Raji (cell line): Measurements from ENCODE around the gene CEP170B.
A peak's percentile ranks its signal among the peaks of the same experiment; 100 is the strongest.

ENCODE experiments used
- POLR2A ChIP-seq: IDR thresholded peaks from 2 replicates; pipeline ENCODE4 v1.6.1; 2011; ENCODE audit warnings: low read depth, low read length, control low read depth; ENCODE audit not compliant: insufficient read depth

The CEP170B gene

GRCh38 chr14:104935026-104935650 is 70.1 kb downstream of the CEP170B start:
- TF ChIP-seq POLR2A, result no peak

GRCh38 chr14:104935955-104936354 is 70.9 kb downstream of the CEP170B start:
- no peak for TF ChIP-seq POLR2A

GRCh38 chr14:104936361-104937155 is 71.5 kb downstream of the CEP170B start:
- no peak for TF ChIP-seq POLR2A

GRCh38 chr14:104937161-104937560 is 72.1 kb downstream of the CEP170B start:
- peak; percentile 19; the same call in 1 of the 2 replicates for TF ChIP-seq POLR2A

GRCh38 chr14:104937694-104938365 is 72.8 kb downstream of the CEP170B start:
- TF ChIP-seq POLR2A, result no peak

- TF ChIP-seq POLR2A, result no peak
Measured at GRCh38 chr14:104938436-104938835, 73.4 kb downstream of the CEP170B start.

GRCh38 chr14:104938960-104939359 is 73.9 kb downstream of the CEP170B start:
- TF ChIP-seq POLR2A, result no peak

GRCh38 chr14:104939666-104940410 is 74.8 kb downstream of the CEP170B start:
- no peak for TF ChIP-seq POLR2A

GRCh38 chr14:104940526-104941150 is 75.6 kb downstream of the CEP170B start:
- no peak for TF ChIP-seq POLR2A

GRCh38 chr14:104941508-104942365 is 76.7 kb downstream of the CEP170B start:
- no peak for TF ChIP-seq POLR2A

GRCh38 chr14:104942586-104942985 is 77.5 kb downstream of the CEP170B start:
- TF ChIP-seq POLR2A, result no peak
